Stomach (tissue), 9 donors: ENCODE results near the gene NCOA6. TPM values are rescaled to one million over a fixed set of nuclear protein-coding genes. Genes with fewer than 3 reads are reported as not detected.
A peak's percentile ranks its signal among the peaks of the same experiment; 100 is the strongest.

Source experiments
- DNase-seq, 2 donors: peaks; one replicate each; pipeline versions ENCODE4 v3.0.0 to v3.0.0-alpha.2; 2013 to 2019
- H3K27ac ChIP-seq, 5 donors: fragments of 200-600 bp in 4 of 5; sonication (generic) in 4 of 5; one replicate each; pipeline ENCODE4 v1.5.1; 2013 to 2019; ENCODE audit warnings: mild to moderate bottlenecking in 1 of 5, moderate library complexity in 1 of 5
- H3K27me3 ChIP-seq, 3 donors: fragments of 200-600 bp; sonication (generic); one replicate each; pipeline ENCODE4 v1.5.1; 2017 to 2019; ENCODE audit warnings: mixed run types in 1 of 3
- H3K36me3 ChIP-seq, 4 donors: fragments of 200-600 bp; sonication (generic); 1 replicate in 3 of 4; 2 replicates in 1 of 4; pipeline ENCODE4 v1.5.1; 2016 to 2019
- H3K4me1 ChIP-seq, 4 donors: fragments of 200-600 bp; sonication (generic); one replicate each; pipeline ENCODE4 v1.5.1; 2016 to 2019
- H3K4me3 ChIP-seq, 4 donors: fragments of 200-600 bp; sonication (generic) in 3 of 4; one replicate each; pipeline ENCODE4 v1.5.1; 2016 to 2019; ENCODE audit warnings: mild to moderate bottlenecking in 1 of 4
- H3K9me3 ChIP-seq, 4 donors: fragments of 200-600 bp; sonication (generic); one replicate each; pipeline ENCODE4 v1.5.1; 2016 to 2019
- EP300 ChIP-seq: sonication (generic); formaldehyde crosslinking; IDR thresholded peaks from one replicate; pipeline ENCODE4 v1.6.1; 2017; ENCODE audit warnings: antibody characterized with exemption
- POLR2A ChIP-seq, 4 donors: fragments of 450-650 bp; IDR thresholded peaks; one replicate each; pipeline ENCODE4 v1.6.1; 2016; ENCODE audit warnings: antibody characterized with exemption in 4 of 4, control low read depth in 2 of 4, mild to moderate bottlenecking in 1 of 4, moderate library complexity in 1 of 4
- POLR2AphosphoS5 ChIP-seq, 3 donors: sonication (generic); formaldehyde crosslinking; IDR thresholded peaks; one replicate each; pipeline ENCODE4 v1.6.1; 2016; ENCODE audit warnings: antibody characterized with exemption in 3 of 3
- WGBS, 5 donors: extraction: QIAGEN DNeasy Blood & Tissue Kit in 3 of 5; methylation state at CpG; one replicate each; pipeline versions ENCODE4 v1.1.5 to v1.1.7; 2013 to 2018; 5-methylcytosine and 5-hydroxymethylcytosine counted together
- intact Hi-C: fragments of 100-400 bp; cut with DNase I; formaldehyde crosslinking; loops from one replicate; pipeline ENCODE4 v1.15.1; 2023; ENCODE audit warnings: low total_unique reads
- polyA plus RNA-seq, 3 donors: library from polyadenylated mRNA; stranded (reverse); fragments of 200-250 nt; gene quantifications; one replicate each; pipeline ENCODE4 v1.2.3, GENCODE V29; 2013
- total RNA-seq, 5 donors: library from RNA; depleted of rRNA; stranded (reverse); fragments of >200 nt; gene quantifications; one replicate each; pipeline versions ENCODE4 v1.1.0 to v1.2.3, GENCODE V29; 2014 to 2016
- TF ChIP-seq, protein P1 (sequence below), 7 experiments: fragments of 450-650 bp in 4 of 7; fragments of 200-600 bp in 3 of 7; sonication (generic) in 3 of 7; IDR thresholded peaks; one replicate each; pipeline ENCODE4 v1.5.1; 2016 to 2019; ENCODE audit warnings: antibody characterized with exemption in 7 of 7, control low read depth in 2 of 7, mild to moderate bottlenecking in 1 of 7
- donor health status: healthy with polysubstance abuse.
- donor health status: Bipolar disorder and iron deficiency.
- donor health status: healthy.

The NCOA6 gene
- total and polyA plus RNA-seq, 8 donors: 9.7 to 63.8 (median 20.7) TPM

DNA sequence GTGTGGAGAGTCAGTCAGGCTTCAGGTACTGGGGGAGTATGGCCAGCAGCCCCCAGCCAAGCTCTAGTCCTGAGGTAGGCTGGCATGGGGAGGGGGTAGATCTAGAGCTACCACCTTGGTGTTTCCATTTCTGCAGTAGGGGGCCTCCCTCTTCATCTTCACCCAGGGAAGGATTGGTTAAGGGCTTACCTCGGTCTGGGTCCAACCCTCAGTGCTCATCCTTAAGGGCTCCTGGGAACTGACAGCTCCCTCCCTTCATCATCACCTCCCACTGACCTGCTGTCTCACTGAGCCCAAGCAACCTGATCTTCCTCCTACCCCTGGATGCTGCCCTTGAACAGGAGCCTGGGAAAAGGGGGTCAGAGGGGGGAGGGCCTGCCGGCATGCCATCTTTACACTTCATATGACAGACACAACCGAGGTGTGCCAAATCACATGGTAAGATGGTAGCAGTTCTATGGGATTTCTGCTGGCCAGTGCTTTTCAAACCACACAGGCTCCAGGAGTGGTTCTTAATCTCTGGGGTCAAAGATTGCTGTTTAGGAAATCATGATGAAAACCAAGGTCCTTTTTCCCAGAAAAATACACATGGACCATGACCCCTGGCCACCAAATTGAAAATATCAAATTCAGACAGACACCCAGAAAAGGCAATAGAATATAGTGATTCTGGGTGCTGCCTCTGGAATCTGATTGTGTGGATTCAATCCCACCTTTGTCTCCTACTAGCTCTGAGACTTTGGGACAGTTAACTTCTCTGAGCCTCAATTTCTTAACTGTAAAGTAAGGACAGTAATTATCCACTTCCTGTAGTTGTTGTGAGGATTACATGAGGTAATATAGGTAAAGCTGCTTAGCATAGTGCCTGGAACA lies 118.3 kb downstream of the NCOA6 start:
- Histone ChIP-seq H3K4me3 (no peak overlapping the region), H3K27ac (peak overlapping the region in 4 of 5 donors; percentile 11 to 100 (median 98)), H3K27me3 (no peaks in the 10 kb centered on the region), H3K36me3 (no peaks in the 10 kb centered on the region), H3K4me1 (peaks cover 26 to 73% (median 50%) of the 10 kb centered on the region in 4 donors), H3K9me3 (no peaks in the 10 kb centered on the region)
- TF ChIP-seq POLR2A (IDR thresholded peaks at IDR 0.05) (no peak), POLR2AphosphoS5 (IDR thresholded peaks at IDR 0.05) (no peak), EP300 (no peak)
- 63 to 80% (median 73%) methylated on average over 3 of the region's 3 CpGs for WGBS, 5 donors
- DNase-seq: no peak
- intact Hi-C loops: no loop called here

DNA sequence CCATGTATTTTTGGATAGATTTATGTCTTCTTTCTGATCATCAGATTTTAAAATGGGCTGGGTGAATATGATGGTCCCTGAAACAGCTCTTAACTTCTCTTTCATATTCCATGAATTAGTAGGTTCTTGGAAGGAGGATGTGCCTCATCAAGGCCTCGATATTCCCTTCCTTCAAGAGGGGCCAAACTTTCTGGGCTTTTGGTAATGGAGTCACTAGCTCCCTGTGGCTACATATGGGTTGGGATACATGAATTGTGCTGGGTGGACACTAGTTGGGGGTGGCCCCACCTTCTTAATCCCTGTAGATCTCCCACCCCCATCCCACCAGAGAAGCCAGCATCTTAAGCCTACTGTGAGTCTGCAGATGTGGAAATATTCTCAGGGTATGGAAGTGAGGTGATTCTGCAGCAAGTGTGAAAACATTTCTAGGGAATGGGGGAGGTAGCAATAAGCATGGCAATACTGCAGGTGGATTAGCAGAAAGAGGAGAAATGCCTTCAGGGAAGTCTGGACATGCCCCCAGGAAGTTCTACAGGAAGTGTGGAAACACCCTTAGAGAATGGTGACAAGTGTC lies 119.1 kb downstream of the NCOA6 start:
- Histone ChIP-seq H3K4me3 (no peak overlapping the region), H3K9me3 (no peaks in the 10 kb centered on the region), H3K4me1 (peaks cover 26 to 71% (median 50%) of the 10 kb centered on the region in 4 donors), H3K27me3 (no peaks in the 10 kb centered on the region), H3K27ac (peak overlapping the region in 4 of 5 donors; percentile 96 to 100 (median 100)), H3K36me3 (no peaks in the 10 kb centered on the region)
- DNase-seq: no peak
- intact Hi-C loops: no loop called here
- TF ChIP-seq EP300 (no peak), POLR2AphosphoS5 (IDR thresholded peaks at IDR 0.05) (no peak), POLR2A (IDR thresholded peaks at IDR 0.05) (no peak)
- TF ChIP-seq, protein P1, sequence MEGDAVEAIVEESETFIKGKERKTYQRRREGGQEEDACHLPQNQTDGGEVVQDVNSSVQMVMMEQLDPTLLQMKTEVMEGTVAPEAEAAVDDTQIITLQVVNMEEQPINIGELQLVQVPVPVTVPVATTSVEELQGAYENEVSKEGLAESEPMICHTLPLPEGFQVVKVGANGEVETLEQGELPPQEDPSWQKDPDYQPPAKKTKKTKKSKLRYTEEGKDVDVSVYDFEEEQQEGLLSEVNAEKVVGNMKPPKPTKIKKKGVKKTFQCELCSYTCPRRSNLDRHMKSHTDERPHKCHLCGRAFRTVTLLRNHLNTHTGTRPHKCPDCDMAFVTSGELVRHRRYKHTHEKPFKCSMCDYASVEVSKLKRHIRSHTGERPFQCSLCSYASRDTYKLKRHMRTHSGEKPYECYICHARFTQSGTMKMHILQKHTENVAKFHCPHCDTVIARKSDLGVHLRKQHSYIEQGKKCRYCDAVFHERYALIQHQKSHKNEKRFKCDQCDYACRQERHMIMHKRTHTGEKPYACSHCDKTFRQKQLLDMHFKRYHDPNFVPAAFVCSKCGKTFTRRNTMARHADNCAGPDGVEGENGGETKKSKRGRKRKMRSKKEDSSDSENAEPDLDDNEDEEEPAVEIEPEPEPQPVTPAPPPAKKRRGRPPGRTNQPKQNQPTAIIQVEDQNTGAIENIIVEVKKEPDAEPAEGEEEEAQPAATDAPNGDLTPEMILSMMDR (IDR thresholded peaks at IDR 0.05): no peak
- 89 to 100% (median 90%) methylated on average over 1 of the region's 1 CpG for WGBS, 5 donors

- peak; percentile 59 to 71 for DNase-seq
- intact Hi-C loops: no loop called here
Measured at GRCh38 chr20:34705397-34706301, 119.8 kb downstream of the NCOA6 start.

DNA sequence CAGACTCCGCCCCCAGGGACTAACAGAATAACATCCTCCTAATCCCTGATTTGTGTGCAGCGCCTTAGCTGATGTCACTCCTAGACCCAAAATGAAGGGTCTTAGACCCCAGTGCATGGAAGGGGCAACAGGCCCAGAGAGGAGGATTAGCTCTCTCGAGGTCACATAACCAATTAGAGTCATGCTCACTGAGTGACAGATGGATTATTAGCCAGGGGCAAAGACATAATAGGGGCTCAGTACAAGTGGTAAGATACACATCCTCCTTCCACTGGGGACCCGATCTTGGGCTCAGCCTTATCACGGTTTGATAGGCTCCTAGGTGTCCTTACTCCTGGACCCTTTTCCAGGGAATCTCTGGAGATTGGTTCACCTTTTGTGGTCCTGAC lies 120.4 kb downstream of the NCOA6 start:
- Histone ChIP-seq H3K36me3 (no peaks in the 10 kb centered on the region), H3K4me3 (peak overlapping the region; percentile 46 to 96 (median 78)), H3K27ac (peak overlapping the region; percentile 96 to 100 (median 99)), H3K27me3 (no peaks in the 10 kb centered on the region), H3K4me1 (peaks cover 19 to 57% (median 39%) of the 10 kb centered on the region in 4 donors), H3K9me3 (no peaks in the 10 kb centered on the region)
- DNase-seq: no peak
- intact Hi-C loops: no loop called here
- TF ChIP-seq EP300 (no peak), POLR2AphosphoS5 (IDR thresholded peaks at IDR 0.05) (no peak), POLR2A (IDR thresholded peaks at IDR 0.05) (no peak)
- TF ChIP-seq, protein P1 (IDR thresholded peaks at IDR 0.05): no peak
- 10 to 35% (median 27%) methylated on average over 2 to 5 of the region's 5 CpGs for WGBS, 5 donors

More at GRCh38 chr20:34705397-34706301, 119.8 kb downstream of the NCOA6 start:
- TF ChIP-seq EP300: no peak
- TF ChIP-seq POLR2AphosphoS5 (IDR thresholded peaks at IDR 0.05): peak in 1 of 3 donors; percentile 36
- H3K27me3 ChIP-seq: no peaks in the 10 kb centered on the region
- H3K9me3 ChIP-seq: no peaks in the 10 kb centered on the region
- peak overlapping the region; percentile 96 to 100 (median 99) for H3K27ac ChIP-seq
- 18 to 31% (median 28%) methylated on average over 6 of the region's 6 CpGs for WGBS, 5 donors
- H3K36me3 ChIP-seq: no peaks in the 10 kb centered on the region
- peaks cover 25 to 64% (median 46%) of the 10 kb centered on the region in 4 donors for H3K4me1 ChIP-seq
- H3K4me3 ChIP-seq: peak overlapping the region in 3 of 4 donors; percentile 46 to 96 (median 60)
